Ectodermal cell (in vitro differentiated cells): ENCODE data around the gene MDC1.
"Not testable (repeated sequence)": the region's sequence is repeated elsewhere in the genome, so short reads cannot be mapped to it uniquely, and the experiment has no call there.

ENCODE experiments used
- H3K27ac ChIP-seq: 2 replicates; pipeline ENCODE4 v1.7.0; 2013; ENCODE audit warnings: mild to moderate bottlenecking, low read depth, low read length; ENCODE audit not compliant: insufficient read depth, poor library complexity, severe bottlenecking
- H3K27me3 ChIP-seq: 2 replicates; pipeline ENCODE4 v1.7.0; 2013; ENCODE audit warnings: mild to moderate bottlenecking, low read length; ENCODE audit not compliant: insufficient read depth, control insufficient read depth, poor library complexity, severe bottlenecking
- H3K36me3 ChIP-seq: one replicate; pipeline ENCODE4 v1.7.0; 2013; ENCODE audit warnings: low read length; ENCODE audit not compliant: control insufficient read depth, insufficient read depth
- H3K4me1 ChIP-seq: one replicate; pipeline ENCODE4 v1.7.0; 2013; ENCODE audit warnings: low read length; ENCODE audit not compliant: control insufficient read depth, insufficient read depth
- H3K4me3 ChIP-seq: 2 replicates; pipeline ENCODE4 v1.7.0; 2013; ENCODE audit warnings: low read depth, low read length, control low read depth; ENCODE audit not compliant: insufficient read depth
- H3K9me3 ChIP-seq: 2 replicates; pipeline ENCODE4 v1.7.0; 2013; ENCODE audit warnings: mild to moderate bottlenecking, low read length, moderate library complexity; ENCODE audit not compliant: control insufficient read depth
- WGBS, 2 experiments: methylation state at CpG; one replicate each; pipeline ENCODE4 v1.1.7; 2013; ENCODE audit warnings: missing lambda C conversion rate in 2 of 2; 5-methylcytosine and 5-hydroxymethylcytosine counted together

Gene MDC1

DNA sequence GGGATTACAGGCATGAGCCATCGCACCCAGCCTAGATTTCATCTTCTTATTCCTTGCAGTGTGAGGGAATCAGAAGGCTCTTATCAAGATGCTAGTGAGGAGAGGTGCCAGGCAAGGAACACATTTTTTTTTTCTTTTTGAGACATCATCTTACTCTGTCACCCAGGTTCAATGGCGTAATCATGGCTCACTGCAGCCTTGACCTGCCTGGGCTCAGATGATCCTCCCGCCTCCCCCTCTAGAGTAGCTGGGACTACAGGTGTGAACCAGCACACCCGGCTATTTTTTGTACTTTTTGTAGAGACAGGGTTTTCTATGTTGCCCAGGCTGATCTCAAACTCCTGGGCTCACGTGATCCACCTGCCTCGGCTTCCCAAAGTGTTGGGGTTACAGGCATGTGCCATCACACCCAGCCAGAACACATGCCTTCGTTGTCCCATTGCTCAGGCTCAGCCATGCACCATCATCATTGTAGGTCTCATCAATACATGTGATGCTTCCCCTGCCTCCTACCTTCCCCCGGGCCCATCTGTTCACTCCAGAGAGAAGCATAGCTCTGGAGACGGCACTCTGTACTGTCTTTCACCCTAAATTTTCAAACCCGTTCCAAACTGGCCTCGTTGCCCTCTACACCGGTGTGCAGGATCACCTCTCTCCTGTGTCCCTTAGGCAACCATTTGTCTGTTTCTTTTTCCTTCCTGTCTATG lies 15.3 kb upstream of the MDC1 start:
- no peaks in the 10 kb centered on the region for H3K27me3 ChIP-seq
- WGBS, 2 experiments, result 92 to 94% methylated on average over 12 of the region's 12 CpGs
- no peaks in the 10 kb centered on the region for H3K9me3 ChIP-seq
- peaks cover 24% of the 10 kb centered on the region for H3K36me3 ChIP-seq
- H3K4me3 ChIP-seq, result no peak overlapping the region
- no peaks in the 10 kb centered on the region for H3K4me1 ChIP-seq
- no peak overlapping the region for H3K27ac ChIP-seq

DNA sequence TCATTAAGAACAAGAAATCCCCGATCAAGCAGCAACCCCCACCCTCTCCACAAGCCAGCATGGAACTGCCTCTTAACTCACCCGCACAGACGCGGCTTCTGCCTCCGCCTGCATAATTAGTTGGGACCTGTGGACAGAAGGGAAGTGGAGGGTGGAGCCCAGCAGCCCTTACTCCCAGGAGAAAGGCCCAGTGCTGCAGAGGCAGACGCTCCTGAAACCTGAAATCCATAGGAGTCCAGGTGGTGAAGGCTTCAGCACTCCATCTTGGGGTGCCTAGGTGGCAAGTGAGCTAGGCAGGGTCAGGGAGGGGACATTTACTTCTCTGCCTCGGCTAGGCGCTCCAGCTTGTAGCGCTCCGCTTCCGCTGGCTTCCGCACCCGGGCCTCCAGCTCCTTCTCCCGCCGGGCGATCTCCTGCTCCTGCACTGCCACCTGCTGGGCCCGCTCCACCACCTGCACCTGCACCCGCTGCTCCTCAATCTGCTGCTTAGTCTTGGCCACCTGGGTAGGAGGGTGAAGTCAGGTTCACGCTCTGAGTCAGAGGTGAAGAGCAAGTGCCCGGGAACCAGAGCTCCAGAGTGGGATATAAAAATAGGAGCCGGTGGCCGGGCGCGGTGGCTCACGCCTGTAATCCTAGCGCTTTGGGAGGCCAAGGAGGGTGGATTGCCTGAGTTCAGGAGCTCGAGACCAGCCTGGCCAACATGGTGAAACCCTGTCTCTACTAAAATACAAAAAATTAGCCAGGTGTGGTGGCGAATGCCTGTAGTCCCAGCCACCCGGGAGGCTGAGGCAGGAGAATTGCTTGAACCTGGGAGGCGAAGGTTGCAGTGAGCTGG lies 13.7 kb upstream of the MDC1 start:
- no peak overlapping the region for H3K4me3 ChIP-seq
- WGBS, 2 experiments, result 79 to 81% methylated on average over 30 of the region's 30 CpGs
- H3K9me3 ChIP-seq, result no peaks in the 10 kb centered on the region
- H3K27ac ChIP-seq, result no peak overlapping the region
- H3K27me3 ChIP-seq, result no peaks in the 10 kb centered on the region
- H3K4me1 ChIP-seq, result no peaks in the 10 kb centered on the region
- peaks cover 19% of the 10 kb centered on the region for H3K36me3 ChIP-seq

DNA sequence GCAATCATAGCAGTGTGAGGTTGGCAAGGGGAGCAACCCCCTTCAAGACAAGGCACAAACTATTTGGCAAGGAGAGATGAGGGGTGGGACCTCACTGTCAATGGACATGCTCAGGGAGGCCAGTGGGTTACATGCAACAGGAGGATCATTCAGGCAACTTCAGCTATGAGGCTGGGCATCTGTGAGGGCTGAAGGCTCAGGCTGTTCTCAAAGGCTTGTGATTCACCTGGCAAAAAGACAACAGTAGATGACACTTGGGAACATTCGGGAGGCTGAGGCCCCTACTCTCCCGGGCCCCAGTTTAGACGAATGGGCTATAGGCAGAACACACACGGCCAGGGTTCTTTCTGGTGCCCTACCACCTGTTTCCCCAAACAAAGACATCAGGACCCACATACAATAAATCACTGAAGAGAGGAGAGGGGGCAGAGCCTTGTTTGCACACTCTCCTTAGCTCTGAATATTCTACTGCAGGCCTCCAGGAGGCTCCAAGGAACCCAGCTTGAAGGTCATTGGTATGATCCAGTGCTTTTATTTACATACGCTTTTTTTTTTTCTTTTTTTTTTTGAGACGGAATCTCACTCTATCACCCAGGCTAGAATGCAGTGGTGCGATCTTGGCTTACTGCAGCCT lies 11.0 kb upstream of the MDC1 start:
- Histone ChIP-seq H3K4me1 (peaks cover 8% of the 10 kb centered on the region), H3K27me3 (no peaks in the 10 kb centered on the region), H3K27ac (no peak overlapping the region), H3K9me3 (no peaks in the 10 kb centered on the region), H3K4me3 (no peak overlapping the region), H3K36me3 (peaks cover 34% of the 10 kb centered on the region)
- 89 to 96% methylated on average over 7 of the region's 7 CpGs for WGBS, 2 experiments

DNA sequence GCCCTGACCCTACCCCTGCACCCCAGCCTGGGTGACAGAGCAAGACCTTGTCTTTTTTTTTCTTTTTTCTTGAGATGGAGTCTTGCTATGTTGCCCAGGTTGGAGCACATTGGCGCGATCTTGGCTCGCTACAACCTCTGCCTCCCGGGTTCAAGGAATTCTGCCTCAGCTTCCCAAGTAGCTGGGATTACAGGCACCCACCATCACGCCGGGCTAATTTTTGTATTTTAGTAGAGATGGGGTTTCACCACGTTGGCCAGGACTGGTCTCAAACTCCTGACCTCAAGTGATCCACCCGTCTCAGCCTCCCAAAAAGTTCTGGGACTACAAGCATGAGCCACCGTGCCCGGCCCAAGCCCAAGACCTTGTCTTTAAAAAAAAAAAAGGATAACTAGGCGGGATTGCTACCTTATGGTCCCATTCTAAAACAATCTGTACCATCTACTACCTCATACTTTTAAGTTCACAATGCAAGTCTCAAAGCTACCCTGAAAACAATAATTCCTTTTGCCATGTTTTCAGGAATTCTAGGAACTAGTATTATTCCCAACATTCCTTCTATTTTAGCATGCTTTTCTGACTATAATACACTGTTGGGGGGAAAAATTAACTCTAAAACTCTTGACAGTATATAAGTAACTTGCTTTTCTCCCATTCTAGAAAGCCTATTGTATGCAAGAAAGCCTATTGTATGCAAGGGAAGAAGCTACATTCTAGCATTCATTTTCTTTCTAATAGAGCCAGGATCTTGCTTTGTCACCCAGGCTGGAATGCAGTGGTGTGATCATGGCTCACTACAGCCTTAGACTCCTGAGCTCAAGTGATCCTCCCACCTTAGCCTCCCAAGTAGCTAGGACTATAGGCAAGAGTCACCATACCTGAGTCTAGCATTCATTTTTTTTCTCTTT lies 9.7 kb upstream of the MDC1 start:
- 91% methylated on average over 11 of the region's 11 CpGs for WGBS, 2 experiments

DNA sequence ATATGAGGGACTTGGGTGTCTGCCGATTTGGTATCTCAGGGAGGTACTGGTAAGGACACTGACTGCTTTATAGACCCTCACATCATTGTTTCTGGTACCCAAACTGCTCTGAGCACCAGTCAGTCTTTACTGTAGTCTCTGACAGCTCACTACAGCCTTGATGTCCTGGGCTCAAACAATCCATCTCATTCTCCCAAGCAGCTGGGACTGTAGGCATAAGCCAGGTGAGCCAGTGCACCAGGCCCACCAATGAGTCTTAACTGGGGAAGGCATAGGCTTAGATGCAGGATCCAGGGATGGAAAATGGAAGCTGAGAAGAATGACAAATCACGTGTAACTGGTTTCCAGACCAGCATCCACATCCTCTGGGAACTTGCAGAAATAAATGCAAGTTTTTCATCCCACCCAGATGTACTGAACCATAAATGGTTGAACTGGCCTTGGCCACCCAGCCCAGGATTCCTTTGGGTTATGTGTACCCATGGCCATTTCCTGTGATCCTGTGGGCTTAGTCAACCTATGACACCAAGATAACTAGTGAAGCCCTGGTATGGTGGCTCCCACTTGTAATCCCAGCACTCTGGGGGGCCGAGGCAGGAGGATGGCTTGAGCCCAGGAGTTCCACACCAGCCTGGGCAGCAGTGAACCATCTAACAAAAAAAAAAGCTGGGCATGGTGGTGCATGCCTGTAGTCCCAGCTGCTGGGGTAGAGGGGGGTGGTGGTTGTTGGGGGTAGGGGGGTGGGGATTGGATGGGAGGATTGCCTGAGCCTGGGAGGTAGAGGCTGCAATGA lies 8.8 kb upstream of the MDC1 start:
- H3K9me3 ChIP-seq, result no peaks in the 10 kb centered on the region
- H3K36me3 ChIP-seq, result peaks cover 38% of the 10 kb centered on the region
- peak overlapping the region; percentile 44 for H3K27ac ChIP-seq
- no peaks in the 10 kb centered on the region for H3K27me3 ChIP-seq
- H3K4me3 ChIP-seq, result no peak overlapping the region
- H3K4me1 ChIP-seq, result peaks cover 12% of the 10 kb centered on the region
- 83 to 84% methylated on average over 3 of the region's 3 CpGs for WGBS, 2 experiments

More for the DNA sequence above, 9.7 kb upstream of the MDC1 start:
- Histone ChIP-seq H3K27me3 (no peaks in the 10 kb centered on the region), H3K4me1 (peaks cover 12% of the 10 kb centered on the region), H3K9me3 (no peaks in the 10 kb centered on the region), H3K36me3 (peaks cover 38% of the 10 kb centered on the region), H3K27ac (no peak overlapping the region), H3K4me3 (no peak overlapping the region)

DNA sequence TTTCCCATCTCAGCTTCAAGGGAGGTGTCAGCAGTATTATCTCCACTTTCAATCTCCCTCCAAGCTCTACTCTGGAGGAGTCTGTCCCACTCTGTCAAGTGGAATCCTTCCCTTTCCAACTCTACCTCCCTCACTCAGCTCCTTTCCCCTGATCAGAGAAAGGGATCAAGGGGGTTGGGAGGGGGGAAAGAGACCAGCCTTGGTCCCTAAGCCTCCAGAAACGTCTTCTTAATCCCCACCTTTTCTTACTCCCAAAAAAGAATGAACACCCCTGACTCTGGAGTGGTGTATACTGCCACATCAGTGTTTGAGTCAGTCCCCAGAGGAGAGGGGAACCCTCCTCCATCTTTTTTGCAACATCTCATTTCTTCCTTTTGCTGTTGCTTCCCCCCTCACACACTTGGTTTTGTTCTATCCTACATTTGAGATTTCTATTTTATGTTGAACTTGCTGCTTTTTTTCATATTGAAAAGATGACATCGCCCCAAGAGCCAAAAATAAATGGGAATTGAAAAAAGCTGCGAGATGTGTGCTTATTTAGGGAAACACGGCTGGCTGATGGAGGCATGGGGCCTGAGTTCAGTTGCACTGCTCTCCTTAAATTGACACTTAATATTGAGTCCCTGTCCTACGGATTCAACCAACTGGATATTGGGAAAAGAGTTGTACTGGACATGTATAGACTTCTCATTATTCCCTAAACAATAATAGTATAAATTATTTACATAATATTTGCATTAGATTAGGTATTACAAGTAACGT lies 8.0 kb upstream of the MDC1 start:
- Histone ChIP-seq H3K4me3 (no peak overlapping the region), H3K4me1 (peaks cover 12% of the 10 kb centered on the region), H3K27ac (no peak overlapping the region), H3K36me3 (peaks cover 35% of the 10 kb centered on the region), H3K9me3 (no peaks in the 10 kb centered on the region), H3K27me3 (no peaks in the 10 kb centered on the region)
- 86 to 89% methylated on average over 6 of the region's 6 CpGs for WGBS, 2 experiments

DNA sequence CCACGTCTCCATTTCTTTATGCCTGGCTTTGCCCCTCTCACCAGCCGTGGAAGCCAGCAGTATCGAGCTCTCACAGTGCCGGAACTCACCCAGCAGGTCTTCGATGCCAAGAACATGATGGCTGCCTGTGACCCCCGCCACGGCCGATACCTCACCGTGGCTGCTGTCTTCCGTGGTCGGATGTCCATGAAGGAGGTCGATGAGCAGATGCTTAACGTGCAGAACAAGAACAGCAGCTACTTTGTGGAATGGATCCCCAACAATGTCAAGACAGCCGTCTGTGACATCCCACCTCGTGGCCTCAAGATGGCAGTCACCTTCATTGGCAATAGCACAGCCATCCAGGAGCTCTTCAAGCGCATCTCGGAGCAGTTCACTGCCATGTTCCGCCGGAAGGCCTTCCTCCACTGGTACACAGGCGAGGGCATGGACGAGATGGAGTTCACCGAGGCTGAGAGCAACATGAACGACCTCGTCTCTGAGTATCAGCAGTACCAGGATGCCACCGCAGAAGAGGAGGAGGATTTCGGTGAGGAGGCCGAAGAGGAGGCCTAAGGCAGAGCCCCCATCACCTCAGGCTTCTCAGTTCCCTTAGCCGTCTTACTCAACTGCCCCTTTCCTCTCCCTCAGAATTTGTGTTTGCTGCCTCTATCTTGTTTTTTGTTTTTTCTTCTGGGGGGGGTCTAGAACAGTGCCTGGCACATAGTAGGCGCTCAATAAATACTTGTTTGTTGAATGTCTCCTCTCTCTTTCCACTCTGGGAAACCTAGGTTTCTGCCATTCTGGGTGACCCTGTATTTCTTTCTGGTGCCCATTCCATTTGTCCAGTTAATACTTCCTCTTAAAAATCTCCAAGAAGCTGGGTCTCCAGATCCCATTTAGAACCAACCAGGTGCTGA lies 7.0 kb upstream of the MDC1 start:
- H3K9me3 ChIP-seq, H3K27ac ChIP-seq, H3K4me3 ChIP-seq, H3K27me3 ChIP-seq: not testable (repeated sequence)
- WGBS, 2 experiments, result 95% methylated on average over 29 of the region's 29 CpGs
- peaks cover 25% of the 10 kb centered on the region for H3K36me3 ChIP-seq
- peaks cover 14% of the 10 kb centered on the region for H3K4me1 ChIP-seq

DNA sequence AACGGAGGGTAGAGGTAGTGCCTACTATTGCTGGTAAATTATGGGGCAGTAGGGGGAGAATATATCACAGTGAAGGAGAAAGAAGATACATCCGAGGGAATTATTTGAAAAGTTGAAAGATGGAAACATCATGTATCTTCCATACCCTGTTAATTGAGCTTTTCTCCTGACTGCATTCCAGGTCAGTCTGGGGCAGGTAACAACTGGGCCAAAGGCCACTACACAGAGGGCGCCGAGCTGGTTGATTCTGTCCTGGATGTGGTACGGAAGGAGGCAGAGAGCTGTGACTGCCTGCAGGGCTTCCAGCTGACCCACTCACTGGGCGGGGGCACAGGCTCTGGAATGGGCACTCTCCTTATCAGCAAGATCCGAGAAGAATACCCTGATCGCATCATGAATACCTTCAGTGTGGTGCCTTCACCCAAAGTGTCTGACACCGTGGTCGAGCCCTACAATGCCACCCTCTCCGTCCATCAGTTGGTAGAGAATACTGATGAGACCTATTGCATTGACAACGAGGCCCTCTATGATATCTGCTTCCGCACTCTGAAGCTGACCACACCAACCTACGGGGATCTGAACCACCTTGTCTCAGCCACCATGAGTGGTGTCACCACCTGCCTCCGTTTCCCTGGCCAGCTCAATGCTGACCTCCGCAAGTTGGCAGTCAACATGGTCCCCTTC lies 6.2 kb upstream of the MDC1 start:
- Histone ChIP-seq H3K4me3 (peak overlapping the region; percentile 100), H3K27ac (peak overlapping the region; percentile 22), H3K36me3 (peaks cover 25% of the 10 kb centered on the region), H3K4me1 (peaks cover 19% of the 10 kb centered on the region)
- 91 to 94% methylated on average over 16 of the region's 16 CpGs for WGBS, 2 experiments
- H3K27me3 ChIP-seq, H3K9me3 ChIP-seq: not testable (repeated sequence)
